IPS DF 4.7 (cell line): ENCODE results near the gene RPRM.
"Not testable (repeated sequence)": the region's sequence is repeated elsewhere in the genome, so short reads cannot be mapped to it uniquely, and the experiment has no call there.

Source experiments
- DNase-seq: peaks from one replicate; pipeline ENCODE4 v3.0.0-alpha.2; 2013; ENCODE audit warnings: low spot score; ENCODE audit errors: extremely low read depth

The RPRM gene

DNA sequence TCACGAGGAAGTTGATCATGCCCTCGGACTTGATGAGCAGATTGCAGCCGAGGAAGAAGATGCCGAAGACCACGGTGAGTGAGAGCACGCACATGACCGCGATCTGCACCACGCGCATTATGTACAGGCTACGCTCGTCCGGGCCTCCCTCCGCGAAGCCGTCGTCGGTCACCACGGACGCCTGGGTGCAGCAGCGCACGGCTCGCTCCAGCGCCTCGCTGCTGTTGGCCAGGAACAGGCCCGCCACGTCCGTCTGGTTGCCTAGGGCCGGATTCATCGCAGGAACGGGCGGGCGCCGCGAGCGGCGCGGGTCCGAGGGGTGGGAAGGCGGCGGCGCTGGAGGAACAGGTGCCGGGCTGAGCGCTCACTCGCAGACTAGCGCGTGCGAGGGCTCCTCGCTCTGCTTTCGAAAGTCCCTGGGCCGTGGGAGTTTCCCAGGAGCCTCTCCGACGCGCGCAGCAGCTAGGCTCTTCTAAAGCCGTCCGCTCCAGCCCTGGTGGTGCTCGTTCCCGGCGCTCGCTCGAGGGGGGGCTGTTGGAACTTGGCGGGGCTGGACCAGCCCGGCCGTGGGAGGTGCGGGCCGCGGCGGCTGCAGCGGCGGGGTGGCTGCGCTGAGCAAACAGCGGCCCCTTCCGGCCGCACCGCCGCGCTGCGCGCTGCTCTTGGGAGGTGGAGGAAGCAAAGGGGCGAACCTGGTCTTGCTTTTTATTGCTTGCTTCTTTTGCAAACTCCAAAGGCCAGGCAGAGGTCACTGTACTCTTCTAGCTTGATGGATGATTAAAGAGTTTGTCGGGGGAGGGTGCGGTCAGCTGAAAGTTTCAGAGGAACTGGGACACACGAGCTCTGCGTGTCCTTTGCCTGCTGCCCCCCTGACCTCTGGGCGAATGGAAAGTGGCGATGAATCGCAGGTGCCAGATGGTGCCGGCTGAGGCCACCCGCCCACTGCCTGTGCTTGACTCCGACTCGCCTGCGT lies at the start of gene RPRM:
TSS of gene RPRM (minus strand) at position 474 of the 973 bp plus-strand sequence. CDS start at position 277, 197 bp downstream.
- no peak for DNase-seq

DNA sequence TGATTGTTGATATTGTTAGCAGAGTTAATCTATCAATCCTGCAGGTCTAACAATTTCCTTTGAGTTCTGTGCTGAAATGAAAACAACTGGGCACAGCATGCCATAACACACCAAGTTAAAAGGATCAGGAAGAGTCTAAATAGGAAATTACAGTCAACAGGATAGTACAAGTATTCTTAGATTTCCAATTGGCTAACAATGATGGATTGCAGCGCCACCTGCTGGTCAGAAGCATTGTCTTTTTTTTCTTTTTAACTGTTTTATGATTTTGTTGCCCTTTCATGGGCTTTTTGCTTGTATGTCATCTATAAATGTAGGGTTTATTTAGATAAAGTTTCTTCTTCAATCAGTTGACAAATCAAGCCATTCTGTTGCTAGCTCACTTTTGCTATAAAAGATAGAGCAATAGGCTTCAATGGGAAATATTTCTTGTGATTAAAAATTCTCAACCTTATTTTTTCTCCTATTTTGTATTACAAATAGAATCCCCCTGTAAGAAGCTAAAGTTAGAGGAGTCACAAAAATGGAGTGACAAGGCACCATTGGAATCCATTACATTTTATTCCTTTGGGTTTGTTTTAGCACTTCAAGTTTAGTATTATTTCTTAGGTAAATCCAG lies 40.8 kb upstream of the RPRM start:
- DNase-seq = no peak

DNA sequence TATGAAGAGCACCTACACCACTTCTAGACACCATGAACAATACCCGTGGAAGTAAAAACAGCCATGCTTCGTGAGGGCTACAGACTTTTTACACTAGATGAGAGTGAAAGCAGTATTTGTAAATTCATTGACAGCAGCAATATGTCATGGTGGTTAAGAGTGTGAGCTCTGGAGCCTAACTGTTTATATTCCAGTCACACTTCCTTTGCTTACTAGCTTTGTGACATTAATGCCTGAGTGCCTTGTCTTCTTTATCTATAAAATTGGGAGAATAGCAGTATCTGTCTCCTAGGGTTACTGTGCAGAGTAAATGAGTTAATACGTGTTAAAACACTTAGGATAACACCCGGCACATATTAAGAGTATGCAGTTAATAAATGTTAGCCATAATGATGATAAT lies 33.8 kb upstream of the RPRM start:
- no peak for DNase-seq

DNA sequence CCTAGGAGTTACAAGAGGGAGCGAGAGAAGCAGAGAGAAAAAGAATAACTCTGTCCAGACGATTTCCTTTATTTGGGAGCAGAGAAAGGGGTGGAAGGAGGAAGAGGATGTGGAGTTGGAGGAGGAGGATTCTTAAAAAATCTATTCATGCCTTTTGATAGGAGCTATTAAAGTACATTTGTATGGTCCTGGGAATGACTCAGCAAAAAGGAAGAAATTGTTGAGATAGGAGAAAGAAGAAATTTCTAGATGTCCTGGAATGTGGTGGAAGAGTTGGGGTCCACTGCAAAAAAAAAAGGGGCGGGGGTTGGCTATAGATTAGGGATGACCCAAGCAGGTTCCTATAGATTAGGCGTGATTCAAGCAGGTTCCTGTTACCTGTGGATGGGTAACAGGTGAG lies 32.4 kb upstream of the RPRM start:
- DNase-seq = no peak

DNA sequence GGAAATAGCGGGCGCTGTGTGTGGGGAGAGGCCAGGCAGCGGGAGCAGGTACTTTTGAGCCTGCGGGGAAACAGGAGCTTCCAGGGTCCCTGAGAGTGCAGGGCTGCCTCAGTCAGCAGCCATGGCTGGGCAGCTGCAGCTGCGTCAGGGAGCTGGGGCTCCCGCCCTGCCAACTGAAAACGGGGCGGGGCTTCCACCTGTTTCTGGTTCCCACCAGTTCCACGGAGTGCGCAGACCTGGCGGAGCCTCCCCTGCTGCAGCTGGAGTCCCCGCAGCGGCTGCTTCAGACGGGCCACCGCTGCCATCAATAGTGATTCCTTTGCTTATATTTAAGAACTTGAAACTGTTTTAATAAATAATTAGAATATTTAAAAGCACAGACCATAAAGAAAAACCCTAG lies 30.6 kb upstream of the RPRM start:
- DNase-seq = no peak

DNA sequence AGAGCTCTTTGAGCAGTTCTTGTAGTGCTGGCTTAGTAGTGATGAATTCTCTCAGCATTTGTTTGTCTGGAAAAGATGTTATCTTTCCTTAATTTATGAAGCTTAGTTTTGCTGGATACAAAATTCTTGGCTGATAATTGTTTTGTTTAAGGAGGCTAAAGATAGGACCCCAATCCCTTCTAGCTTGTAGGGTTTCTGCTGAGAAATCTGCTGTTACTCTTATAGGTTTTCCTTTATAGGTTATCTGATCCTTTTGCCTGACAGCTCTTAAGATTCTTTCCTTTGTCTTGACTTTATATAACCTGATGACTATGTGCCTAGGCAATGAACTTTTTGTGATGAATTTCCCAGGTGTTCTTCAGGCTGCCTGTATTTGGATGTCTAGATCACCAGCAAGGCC lies 27.9 kb upstream of the RPRM start:
- not testable (repeated sequence) for DNase-seq

DNA sequence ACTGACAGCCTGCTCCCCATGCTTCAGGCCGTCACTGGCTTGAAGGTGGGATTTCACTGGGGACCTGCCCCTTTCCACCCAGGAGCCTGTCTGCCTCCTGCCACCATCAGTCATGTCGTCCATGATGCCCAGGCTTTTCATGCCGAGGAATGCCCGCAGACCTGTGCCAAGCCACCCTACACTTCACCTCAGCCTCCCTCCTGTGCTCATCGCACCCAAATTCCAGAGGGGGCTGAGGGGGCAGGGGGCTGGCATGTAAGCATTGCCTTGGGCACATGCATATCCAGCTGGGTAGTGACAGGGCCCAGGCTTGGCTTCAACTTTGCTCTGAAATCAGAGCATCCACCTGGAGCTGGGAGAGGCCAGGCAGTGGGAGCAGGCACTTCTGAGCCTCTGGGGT lies 20.9 kb upstream of the RPRM start:
- DNase-seq = no peak

DNA sequence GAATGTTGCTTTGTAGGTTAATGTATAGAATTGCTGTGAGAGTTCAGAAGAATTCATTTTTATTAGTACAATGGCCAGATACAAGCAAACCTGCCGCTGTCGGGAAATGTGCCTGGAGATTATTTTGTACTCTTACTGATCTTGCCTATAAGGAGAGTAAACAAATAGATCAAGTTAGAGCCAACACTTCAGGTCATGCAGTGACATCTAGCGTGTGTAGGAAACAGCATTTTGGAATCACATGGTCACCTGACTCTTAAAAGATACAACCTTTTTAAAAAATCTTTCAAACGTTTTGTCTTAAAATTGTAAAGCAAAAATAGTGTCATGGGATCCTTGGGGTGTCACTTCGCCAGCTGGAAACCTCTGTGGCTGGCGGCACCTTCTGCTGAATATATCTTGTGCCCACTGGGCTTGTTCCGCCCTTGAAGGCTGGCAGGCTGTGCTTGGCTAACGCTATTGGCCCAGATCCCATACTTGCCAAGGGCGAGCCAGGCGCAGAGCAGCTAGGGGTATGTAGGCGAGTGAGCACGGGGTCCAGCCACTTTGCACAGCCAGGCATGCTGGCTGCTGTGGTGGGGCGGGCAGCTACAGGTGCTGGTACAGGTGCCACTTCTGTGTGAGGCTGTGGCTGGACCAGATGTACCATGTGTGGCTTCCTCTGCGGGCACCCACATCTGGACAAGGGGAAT lies 19.5 kb upstream of the RPRM start:
- DNase-seq = no peak

DNA sequence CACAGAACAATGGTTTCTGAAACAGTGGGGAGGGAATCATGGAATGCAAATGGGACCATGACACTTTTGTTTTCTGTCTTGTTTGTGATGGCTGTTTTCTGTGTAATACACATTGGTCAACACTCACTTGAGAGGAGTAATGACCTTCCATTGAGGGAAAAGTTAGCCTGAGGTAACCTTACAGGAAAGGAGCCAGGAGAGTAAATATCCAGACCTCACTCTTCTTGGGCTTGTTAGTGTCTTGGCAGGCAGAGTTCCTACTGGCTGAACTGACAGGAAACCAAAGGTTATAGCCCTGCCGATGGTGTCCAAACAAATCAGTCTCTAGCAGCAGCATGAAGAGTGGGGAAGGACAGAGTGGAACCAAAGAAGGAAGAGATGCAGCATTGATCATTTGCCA lies 17.2 kb upstream of the RPRM start:
- DNase-seq = no peak

DNA sequence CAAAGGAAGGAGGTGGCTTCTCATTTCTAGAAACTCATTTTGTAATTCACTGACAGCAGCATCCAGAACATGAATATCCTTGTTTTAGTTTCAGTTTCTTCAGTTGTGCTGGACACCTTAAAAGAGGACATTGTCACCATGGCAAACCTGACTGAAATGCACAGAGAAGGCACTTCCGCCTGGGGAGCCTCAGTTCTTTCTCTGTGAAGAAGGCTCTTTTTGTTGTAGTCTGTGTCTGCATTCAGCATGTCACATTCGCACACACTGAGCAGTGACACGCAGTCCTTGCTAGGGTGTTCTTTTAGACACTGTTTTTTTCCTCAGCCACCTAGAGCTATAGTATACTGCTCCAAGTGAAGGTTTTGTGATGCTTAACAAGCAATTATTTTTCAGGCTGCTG lies 9.5 kb upstream of the RPRM start:
- DNase-seq = no peak

DNA sequence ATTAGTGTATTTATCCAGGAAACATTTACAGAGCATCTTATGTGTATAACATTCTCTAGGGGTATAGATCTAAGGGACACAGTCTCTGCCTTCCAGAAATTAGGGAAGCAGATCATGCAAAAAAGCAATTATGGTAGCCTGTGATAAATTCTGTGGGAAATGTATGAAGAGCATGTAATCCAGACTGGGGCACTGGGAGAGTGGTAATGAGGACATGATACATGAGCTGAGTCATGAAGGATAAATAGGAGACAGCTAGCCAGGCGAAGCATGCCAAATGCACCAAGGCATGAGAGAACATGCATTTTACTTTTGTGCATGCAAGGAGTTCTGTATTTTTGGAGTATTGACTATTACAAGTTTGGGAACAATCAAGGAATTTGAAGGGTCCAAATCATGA lies 8.9 kb upstream of the RPRM start:
- DNase-seq = no peak

DNA sequence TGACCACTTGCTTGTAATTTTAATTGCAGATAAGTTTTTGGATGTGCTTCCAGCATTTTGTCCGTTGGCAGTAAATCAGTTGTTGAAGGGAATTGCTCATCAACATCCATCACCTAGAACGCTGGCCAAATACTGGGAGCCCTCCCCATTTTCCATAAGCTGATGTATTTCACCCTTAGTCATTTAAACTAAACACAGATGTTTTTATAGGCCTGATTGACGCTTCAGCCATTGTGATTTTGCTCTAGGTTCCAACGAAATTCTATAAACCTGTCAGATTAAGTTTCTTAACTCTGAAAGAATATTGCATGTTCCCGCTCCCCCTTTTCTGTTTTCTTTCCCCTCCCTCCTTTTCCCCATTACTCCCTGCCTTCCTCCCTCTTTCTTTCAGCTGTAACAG lies 1.0 kb upstream of the RPRM start:
- no peak for DNase-seq

DNA sequence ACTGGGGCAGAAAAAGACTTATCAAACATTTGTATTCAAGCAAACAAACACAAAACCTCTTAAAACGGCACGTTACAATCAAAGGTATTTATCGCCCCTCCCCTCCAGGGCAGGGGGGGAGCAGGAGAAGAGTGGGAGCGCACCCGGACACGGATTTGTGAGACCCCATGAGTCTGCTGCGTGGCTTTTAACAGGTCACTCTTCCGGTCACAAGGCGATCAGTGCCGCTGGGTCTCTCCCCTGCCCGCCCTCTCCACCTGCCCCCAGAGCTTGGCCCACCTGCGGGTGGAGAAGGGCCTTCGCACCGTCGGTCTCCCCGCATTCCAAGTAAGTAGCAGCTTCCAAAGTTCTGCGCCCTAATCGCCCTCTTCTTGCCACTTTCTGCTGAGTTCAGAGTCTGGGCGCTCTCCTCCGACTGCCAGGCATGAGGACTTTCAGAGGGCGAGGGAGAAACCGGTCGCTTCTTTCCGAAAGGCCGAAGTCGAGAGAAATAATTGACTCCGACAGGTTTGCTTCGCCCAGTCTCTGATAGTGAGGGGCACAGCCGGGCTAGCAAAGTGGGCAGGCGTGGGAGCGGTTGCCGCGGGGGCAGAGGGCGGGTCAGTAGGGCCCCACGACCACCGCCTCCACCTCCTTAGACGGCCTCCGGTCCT lies 800 bp downstream of the RPRM start:
- DNase-seq = no peak

DNA sequence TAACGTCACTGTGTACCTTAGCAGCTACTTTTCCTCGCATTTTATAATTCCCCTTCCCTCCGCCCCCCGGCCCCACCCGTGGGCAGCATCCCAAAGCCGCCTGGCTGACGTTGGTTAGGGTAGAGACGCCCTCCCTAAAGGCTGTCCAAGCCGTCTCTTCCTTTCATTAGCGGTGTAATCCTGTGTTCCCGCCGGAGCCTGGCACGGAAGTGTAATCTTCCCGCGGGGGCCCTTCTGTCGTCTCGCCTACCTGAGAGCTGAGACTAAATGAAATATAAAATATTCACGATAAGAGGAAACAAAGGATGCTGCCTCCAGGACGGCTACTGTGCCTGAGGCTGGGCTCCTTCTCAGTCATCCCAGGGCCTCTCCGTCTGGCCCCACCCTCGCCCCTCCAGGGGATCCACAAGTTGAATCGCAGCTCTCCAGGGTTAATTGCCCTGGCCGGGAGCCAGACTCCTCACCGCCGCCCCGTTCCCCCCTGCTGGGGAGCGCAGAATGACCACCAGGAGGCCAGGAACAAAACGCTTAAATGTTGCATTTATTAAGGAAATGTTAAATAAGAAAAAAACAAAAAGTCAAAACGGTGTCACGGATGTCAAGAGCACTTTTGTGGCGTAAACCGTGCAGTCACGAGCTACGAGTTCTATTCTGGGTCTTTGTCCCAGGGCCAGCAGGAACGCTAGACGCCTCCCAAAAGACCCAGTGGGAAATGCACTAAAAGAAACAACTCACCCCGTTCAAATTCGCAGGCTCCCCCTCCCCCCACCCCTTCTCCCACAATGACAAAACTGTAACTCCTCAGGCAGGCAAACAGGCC lies 1.5 kb downstream of the RPRM start:
- DNase-seq = no peak

DNA sequence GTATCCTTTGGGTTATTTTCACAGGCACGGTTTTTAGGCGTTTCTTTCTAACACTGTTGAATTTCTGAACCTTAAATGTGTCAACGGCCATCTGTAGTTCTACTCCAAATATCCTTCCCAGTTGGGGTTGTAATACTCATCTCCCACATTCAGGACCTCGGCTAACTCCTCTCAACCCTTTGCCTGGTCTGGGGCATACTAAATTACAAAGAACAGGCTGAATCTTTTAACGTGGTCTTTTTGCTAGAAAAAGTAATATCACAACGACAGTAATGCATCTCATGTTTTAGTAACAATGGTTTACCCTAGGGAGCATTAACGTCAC lies 2.1 kb downstream of the RPRM start:
- DNase-seq = no peak

DNA sequence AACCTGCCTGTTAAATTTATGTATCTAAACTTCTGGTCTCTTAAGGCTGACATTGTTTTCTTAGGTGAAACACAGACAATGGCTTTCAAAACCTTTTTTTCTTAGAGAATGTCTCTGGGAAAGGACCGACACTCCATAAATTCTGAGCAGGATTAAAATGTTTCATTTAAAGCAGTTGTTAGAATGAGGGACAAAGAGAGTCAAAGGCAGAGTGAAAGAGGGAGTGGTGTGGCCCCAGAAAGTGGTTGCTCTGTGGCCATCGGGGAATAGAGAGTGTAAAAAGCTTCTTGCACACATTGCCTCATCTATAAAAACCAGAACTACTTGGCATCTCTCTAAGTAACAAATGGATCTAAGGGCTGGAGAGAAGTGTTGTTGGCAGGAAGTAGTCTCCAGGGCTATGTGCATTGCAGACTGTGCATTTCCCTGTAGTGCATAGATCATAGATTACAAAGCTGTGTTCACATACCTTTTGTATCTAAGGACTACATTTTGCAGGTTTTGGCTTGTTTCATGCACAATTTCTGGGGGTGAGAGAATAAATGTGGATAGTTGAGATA lies 3.6 kb downstream of the RPRM start:
- DNase-seq = no peak

DNA sequence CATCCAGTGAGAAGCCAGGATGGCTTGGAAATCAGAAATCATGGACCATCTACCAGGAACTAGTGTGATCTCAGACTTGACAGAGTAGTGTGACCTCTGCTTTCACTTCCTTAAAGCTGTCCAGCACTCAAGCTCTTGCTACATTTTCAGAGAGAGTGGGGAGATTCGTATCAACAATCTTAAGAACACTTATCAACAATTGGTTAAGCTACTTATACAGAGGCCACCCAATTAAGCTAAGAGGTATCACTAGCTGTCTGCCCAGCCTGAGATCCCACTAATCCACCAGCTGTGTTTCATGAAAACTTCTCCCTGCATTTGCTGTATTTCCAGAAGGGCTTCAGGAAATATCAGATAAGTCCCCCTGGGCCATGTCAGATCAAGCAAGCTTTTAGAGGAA lies 4.2 kb downstream of the RPRM start:
- DNase-seq = no peak

DNA sequence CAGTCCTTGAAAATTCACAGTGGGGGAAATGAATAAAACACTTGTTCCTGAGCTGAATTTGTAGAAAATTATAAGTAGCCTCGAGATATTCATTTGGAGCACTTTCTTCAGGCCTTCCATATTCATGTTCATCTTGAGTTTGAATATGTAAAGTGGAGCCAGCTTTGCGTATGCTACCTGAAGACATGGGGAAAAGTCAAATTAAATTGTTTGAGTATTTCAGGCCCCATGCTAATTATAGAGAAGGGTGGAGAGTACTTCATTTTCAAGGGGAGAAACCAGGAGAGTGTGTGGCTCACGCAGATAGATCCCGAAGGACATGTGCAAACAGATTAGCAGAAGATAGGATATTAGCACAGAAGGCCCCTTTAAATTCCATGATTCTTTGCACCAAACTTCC lies 7.7 kb downstream of the RPRM start:
- no peak for DNase-seq

DNA sequence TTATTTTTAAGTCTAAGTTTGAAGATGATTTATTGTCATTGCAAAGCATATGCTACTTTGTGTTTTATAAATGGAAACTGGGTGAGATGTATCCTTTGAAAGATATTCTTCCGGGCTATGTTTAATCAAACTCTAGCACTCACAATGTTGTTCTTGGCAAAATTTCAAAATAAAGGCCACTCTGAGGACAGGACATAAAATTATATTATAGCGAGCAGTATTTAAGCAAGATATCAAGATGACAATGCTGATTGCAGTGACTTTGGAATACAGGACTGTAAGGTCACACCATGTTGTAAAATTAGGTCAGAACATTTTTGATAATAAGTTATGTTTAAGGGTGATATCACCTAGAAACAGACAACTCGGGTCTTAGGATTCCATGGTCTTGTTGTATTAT lies 14.2 kb downstream of the RPRM start:
- no peak for DNase-seq

DNA sequence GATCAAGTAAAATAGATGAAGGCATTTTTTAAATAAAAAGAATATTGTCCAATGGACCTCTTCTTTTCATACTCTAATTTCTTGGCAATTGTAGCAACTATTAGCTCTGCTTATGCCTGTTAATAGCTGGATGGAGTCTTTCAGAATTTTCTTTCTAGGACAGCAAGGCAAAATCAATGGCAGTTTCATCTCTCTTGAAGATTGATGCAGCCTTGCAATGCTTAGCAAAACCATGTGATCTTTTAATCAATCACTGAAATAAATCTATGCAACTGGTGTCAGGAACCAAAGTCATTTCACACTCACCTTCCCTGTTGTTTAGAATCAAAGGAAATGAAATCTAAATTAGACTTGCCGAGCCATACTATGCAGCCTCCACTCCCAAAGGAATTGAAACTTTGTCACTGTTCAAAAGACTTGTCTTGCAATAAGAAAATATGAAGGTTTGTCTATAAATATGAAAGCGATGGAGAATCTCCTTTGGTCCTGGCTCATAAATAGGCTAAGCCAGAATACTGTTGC lies 16.2 kb downstream of the RPRM start:
- DNase-seq = no peak

DNA sequence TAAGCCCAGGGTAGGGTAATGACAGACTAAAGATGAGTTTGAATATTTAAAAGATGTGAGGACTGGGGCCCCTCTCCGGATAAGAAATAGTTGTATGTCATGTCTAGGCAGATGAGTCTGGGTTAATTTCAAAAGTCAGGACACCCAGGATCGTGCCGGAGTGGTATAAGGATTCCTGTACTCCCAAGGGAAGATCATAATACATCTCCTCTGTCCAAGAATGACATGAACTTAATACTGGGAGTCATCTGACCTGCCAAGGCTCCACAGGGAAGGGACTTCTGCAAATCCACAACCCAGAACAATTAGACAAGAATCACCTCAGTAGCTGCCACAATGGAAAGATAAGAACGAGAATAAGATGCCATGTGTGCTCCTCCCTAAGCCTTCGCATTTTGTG lies 17.1 kb downstream of the RPRM start:
- DNase-seq = no peak
